Keratinocyte (primary cell): Measurements from ENCODE around the gene MCF2L2.

Source experiments
- EZH2 ChIP-seq: IDR thresholded peaks from one replicate; pipeline ENCODE4 v1.6.1; 2012; ENCODE audit warnings: inconsistent platforms, mild to moderate bottlenecking, low read length, moderate library complexity
- TF ChIP-seq, protein P1 (sequence below), 3 experiments: IDR thresholded peaks in 1 of 3; conservative IDR thresholded peaks in 1 of 3; optimal IDR thresholded peaks in 1 of 3; 2 replicates in 2 of 3; 3 replicates in 1 of 3; pipeline versions ENCODE3 to v1.5.1; 2011; ENCODE audit warnings: low read length in 3 of 3, mild to moderate bottlenecking in 3 of 3, moderate library complexity in 2 of 3, control low read depth in 1 of 3, inconsistent platforms in 1 of 3; ENCODE audit not compliant: insufficient read depth in 2 of 3; ENCODE audit errors: extremely low read depth in 1 of 3

DNA sequence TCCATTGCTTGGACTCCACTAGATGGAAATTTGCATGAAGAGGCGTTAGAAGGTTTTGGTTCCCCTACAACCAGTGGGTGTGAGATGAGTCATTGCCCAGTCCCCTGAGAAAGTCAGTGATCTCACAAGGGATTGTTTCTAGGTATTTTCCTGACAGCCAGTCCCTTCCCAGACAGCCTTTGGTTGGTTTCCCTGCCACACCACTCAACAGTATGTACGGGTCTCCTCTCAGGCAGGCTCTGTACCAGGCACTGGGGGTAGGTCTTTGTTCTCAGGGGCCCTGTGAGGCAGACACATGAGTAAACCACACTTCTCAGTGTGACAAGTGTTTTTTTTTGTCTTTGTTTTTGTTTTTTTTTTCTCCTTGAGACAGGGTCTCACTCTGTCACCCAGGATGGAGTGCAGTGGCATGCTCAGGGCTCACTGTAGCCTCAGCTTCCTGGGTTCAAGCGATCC is 269.8 kb downstream of the MCF2L2 start:
- TF ChIP-seq, protein P1, sequence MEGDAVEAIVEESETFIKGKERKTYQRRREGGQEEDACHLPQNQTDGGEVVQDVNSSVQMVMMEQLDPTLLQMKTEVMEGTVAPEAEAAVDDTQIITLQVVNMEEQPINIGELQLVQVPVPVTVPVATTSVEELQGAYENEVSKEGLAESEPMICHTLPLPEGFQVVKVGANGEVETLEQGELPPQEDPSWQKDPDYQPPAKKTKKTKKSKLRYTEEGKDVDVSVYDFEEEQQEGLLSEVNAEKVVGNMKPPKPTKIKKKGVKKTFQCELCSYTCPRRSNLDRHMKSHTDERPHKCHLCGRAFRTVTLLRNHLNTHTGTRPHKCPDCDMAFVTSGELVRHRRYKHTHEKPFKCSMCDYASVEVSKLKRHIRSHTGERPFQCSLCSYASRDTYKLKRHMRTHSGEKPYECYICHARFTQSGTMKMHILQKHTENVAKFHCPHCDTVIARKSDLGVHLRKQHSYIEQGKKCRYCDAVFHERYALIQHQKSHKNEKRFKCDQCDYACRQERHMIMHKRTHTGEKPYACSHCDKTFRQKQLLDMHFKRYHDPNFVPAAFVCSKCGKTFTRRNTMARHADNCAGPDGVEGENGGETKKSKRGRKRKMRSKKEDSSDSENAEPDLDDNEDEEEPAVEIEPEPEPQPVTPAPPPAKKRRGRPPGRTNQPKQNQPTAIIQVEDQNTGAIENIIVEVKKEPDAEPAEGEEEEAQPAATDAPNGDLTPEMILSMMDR (optimal IDR thresholded peaks at IDR 0.05 in 1 of 3, IDR thresholded peaks at IDR 0.05 in 1 of 3, conservative IDR thresholded peaks at IDR 0.05 in 1 of 3; ENCODE audit: extremely low read depth in 1 of 3, insufficient read depth in 2 of 3, low read length in 3 of 3), result no peak
- no peak for TF ChIP-seq EZH2
